Retinal pigment epithelial cell (primary cell): ENCODE measurements around the gene LOC128125822.

Source experiments
- DNase-seq: peaks from one replicate; pipeline ENCODE4 v3.0.0-alpha.2; 2010; ENCODE audit warnings: low read depth
- H3K4me3 ChIP-seq: 2 replicates; pipeline ENCODE4 v1.5.1; 2011; ENCODE audit warnings: mild to moderate bottlenecking, low read length, control low read depth, moderate library complexity
- CTCF ChIP-seq: conservative IDR thresholded peaks from 2 replicates; pipeline ENCODE4 v1.5.1; 2011; ENCODE audit warnings: low read depth, low read length, control low read depth, inconsistent platforms

LOC128125822 gene

GRCh38 chr6:63543001-63543400, 29.3 kb upstream of the LOC128125822 start:
- TF ChIP-seq CTCF, result no peak
- no peak for DNase-seq
- H3K4me3 ChIP-seq, result no peak overlapping the region

GRCh38 chr6:63543982-63544381, 28.3 kb upstream of the LOC128125822 start:
- no peak for DNase-seq
- no peak overlapping the region for H3K4me3 ChIP-seq
- TF ChIP-seq CTCF, result no peak

GRCh38 chr6:63546236-63546635, 26.0 kb upstream of the LOC128125822 start:
- DNase-seq, result no peak
- TF ChIP-seq CTCF, result no peak
- H3K4me3 ChIP-seq, result no peak overlapping the region

- no peak overlapping the region for H3K4me3 ChIP-seq
- TF ChIP-seq CTCF, result no peak
- no peak for DNase-seq
Measured at GRCh38 chr6:63546697-63547096, 25.6 kb upstream of the LOC128125822 start.

- H3K4me3 ChIP-seq, result no peak overlapping the region
- DNase-seq, result no peak
- TF ChIP-seq CTCF, result no peak
Measured at GRCh38 chr6:63549076-63549475, 23.2 kb upstream of the LOC128125822 start.

- no peak for TF ChIP-seq CTCF
- H3K4me3 ChIP-seq, result no peak overlapping the region
- no peak for DNase-seq
Measured at GRCh38 chr6:63553208-63553607, 19.1 kb upstream of the LOC128125822 start.

GRCh38 chr6:63553900-63554299, 18.4 kb upstream of the LOC128125822 start:
- TF ChIP-seq CTCF, result no peak
- no peak for DNase-seq
- no peak overlapping the region for H3K4me3 ChIP-seq
